Vagina (tissue), 2 donors: ENCODE data around the gene TIMM17B.

Experiments
- CTCF ChIP-seq, 3 experiments: fragments of 450-650 bp in 2 of 3; fragments of 200-600 bp in 1 of 3; sonication (generic) in 1 of 3; IDR thresholded peaks; one replicate each; pipeline ENCODE4 v1.5.1; 2017 to 2019; ENCODE audit warnings: antibody characterized with exemption in 3 of 3, mild to moderate bottlenecking in 2 of 3, moderate library complexity in 2 of 3
- POLR2A ChIP-seq, 2 donors: fragments of 450-650 bp; IDR thresholded peaks; one replicate each; pipeline ENCODE4 v1.6.1; 2017; ENCODE audit warnings: antibody characterized with exemption in 2 of 2, mild to moderate bottlenecking in 2 of 2, moderate library complexity in 2 of 2
- POLR2AphosphoS5 ChIP-seq, 2 donors: sonication (generic); formaldehyde crosslinking; IDR thresholded peaks; one replicate each; pipeline ENCODE4 v1.9.0; 2017; ENCODE audit warnings: antibody characterized with exemption in 2 of 2, mild to moderate bottlenecking in 2 of 2, low read depth in 1 of 2; ENCODE audit not compliant: insufficient read depth in 1 of 2

- TF ChIP-seq CTCF (IDR thresholded peaks at IDR 0.05) (no peak), POLR2AphosphoS5 (IDR thresholded peaks at IDR 0.05; ENCODE audit: insufficient read depth in 1 of 2, low read depth in 1 of 2) (no peak), POLR2A (IDR thresholded peaks at IDR 0.05) (no peak)
Measured at GRCh38 chrX:48924270-48924669, 26.7 kb upstream of the TIMM17B start.
